Measurements from ENCODE around the gene FBXO3. TPM values are rescaled to one million over a fixed set of nuclear protein-coding genes. Genes with fewer than 3 reads are reported as not detected.
"Not testable (repeated sequence)": the region's sequence is repeated elsewhere in the genome, so short reads cannot be mapped to it uniquely, and the experiment has no call there.

FBXO3 gene
- polyA plus RNA-seq, 1 experiment = 43.4 TPM

- no peak for TF ChIP-seq CTCF (IDR thresholded peaks at IDR 0.05; ENCODE audit: low read depth, low read length)
- H3K27me3 ChIP-seq (ENCODE audit: control insufficient read depth, insufficient read depth, low read length) = no peaks in the 10 kb centered on the region
- no peak overlapping the region for H3K4me3 ChIP-seq (ENCODE audit: low read depth, low read length)
- POLR2A ChIA-PET = no interaction called here
- CTCF ChIA-PET = interaction anchor here (2.1 kb wide), 1 partner anchor 11 kb away, joined by 9 read pairs; no protein-coding TSS in a partner anchor
- H3K27ac ChIP-seq (ENCODE audit: low read depth, low read length) = no peak overlapping the region
- H3K9me3 ChIP-seq (ENCODE audit: control insufficient read depth, insufficient read depth, low read length) = no peaks in the 10 kb centered on the region; the same call in 1 of the 2 replicates
- no peak for DNase-seq (ENCODE audit: low read depth, low spot score)
Measured at GRCh38 chr11:33731723-33732531, 42.4 kb downstream of the FBXO3 start.

- ChIA-PET CTCF (interaction anchor here (2.1 kb wide), 1 partner anchor 12 kb away, joined by 9 read pairs; no protein-coding TSS in a partner anchor), POLR2A (no interaction called here)
- H3K9me3 ChIP-seq (ENCODE audit: control insufficient read depth, insufficient read depth, low read length) = no peaks in the 10 kb centered on the region
- no peaks in the 10 kb centered on the region for H3K27me3 ChIP-seq (ENCODE audit: control insufficient read depth, insufficient read depth, low read length)
- TF ChIP-seq CTCF (IDR thresholded peaks at IDR 0.05; ENCODE audit: low read depth, low read length) = no peak
- no peak for DNase-seq (ENCODE audit: low read depth, low spot score)
- H3K27ac ChIP-seq (ENCODE audit: low read depth, low read length) = no peak overlapping the region
- no peak overlapping the region for H3K4me3 ChIP-seq (ENCODE audit: low read depth, low read length)
Measured at GRCh38 chr11:33730716-33731115, 43.6 kb downstream of the FBXO3 start.

GRCh38 chr11:33729072-33729664 lies 45.2 kb downstream of the FBXO3 start:
- H3K9me3 ChIP-seq (ENCODE audit: control insufficient read depth, insufficient read depth, low read length); H3K27ac ChIP-seq (ENCODE audit: low read depth, low read length); POLR2A ChIA-PET; H3K4me3 ChIP-seq (ENCODE audit: low read depth, low read length); DNase-seq (ENCODE audit: low read depth, low spot score); CTCF ChIA-PET; H3K27me3 ChIP-seq (ENCODE audit: control insufficient read depth, insufficient read depth, low read length): not testable (repeated sequence)

GRCh38 chr11:33727539-33727938 lies 46.8 kb downstream of the FBXO3 start:
- CTCF ChIA-PET = interaction anchor here (0.9 to 1.6 kb wide), 2 partner anchors 11 to 15 kb away, joined by 4 to 5 read pairs; no protein-coding TSS in a partner anchor
- H3K4me3 ChIP-seq (ENCODE audit: low read depth, low read length); H3K9me3 ChIP-seq (ENCODE audit: control insufficient read depth, insufficient read depth, low read length); H3K27me3 ChIP-seq (ENCODE audit: control insufficient read depth, insufficient read depth, low read length); DNase-seq (ENCODE audit: low read depth, low spot score); POLR2A ChIA-PET; H3K27ac ChIP-seq (ENCODE audit: low read depth, low read length): not testable (repeated sequence)

- H3K27me3 ChIP-seq (ENCODE audit: control insufficient read depth, insufficient read depth, low read length) = no peaks in the 10 kb centered on the region
- DNase-seq (ENCODE audit: low read depth, low spot score) = no peak
- no peak overlapping the region for H3K27ac ChIP-seq (ENCODE audit: low read depth, low read length)
- TF ChIP-seq CTCF (IDR thresholded peaks at IDR 0.05; ENCODE audit: low read depth, low read length) = no peak
- no peak overlapping the region for H3K4me3 ChIP-seq (ENCODE audit: low read depth, low read length)
- ChIA-PET CTCF (interaction anchor here (1.0 kb wide), 1 partner anchor 17 kb away, joined by 4 read pairs; no protein-coding TSS in a partner anchor), POLR2A (no interaction called here)
- H3K9me3 ChIP-seq (ENCODE audit: control insufficient read depth, insufficient read depth, low read length) = no peaks in the 10 kb centered on the region
Measured at GRCh38 chr11:33725496-33725895, 48.8 kb downstream of the FBXO3 start.

- no peak for TF ChIP-seq CTCF (IDR thresholded peaks at IDR 0.05; ENCODE audit: low read depth, low read length)
- Histone ChIP-seq H3K9me3 (ENCODE audit: control insufficient read depth, insufficient read depth, low read length) (no peaks in the 10 kb centered on the region), H3K27me3 (ENCODE audit: control insufficient read depth, insufficient read depth, low read length) (no peaks in the 10 kb centered on the region), H3K4me3 (ENCODE audit: low read depth, low read length) (no peak overlapping the region), H3K27ac (ENCODE audit: low read depth, low read length) (peak overlapping the region; percentile 87)
- no peak for DNase-seq (ENCODE audit: low read depth, low spot score)
- POLR2A ChIA-PET = interaction anchor here (1.1 kb wide), 1 partner anchor 25 kb away, joined by 5 read pairs; no protein-coding TSS in a partner anchor
- CTCF ChIA-PET = interaction anchor here (1.0 kb wide), 2 partner anchors 16 to 18 kb away, joined by 3 to 4 read pairs; no protein-coding TSS in a partner anchor
Measured at GRCh38 chr11:33724644-33725035, 49.7 kb downstream of the FBXO3 start.

Measured in AG04450 (cell line).